HG02938 (cell line): ENCODE measurements around the gene CEP83.
A peak's percentile ranks its signal among the peaks of the same experiment; 100 is the strongest.

Experiments
- ATAC-seq: cut with Tn5 transposase; IDR thresholded peaks from one replicate; pipeline ENCODE4 v1.9.1; 2021; ENCODE audit warnings: mild to moderate bottlenecking, moderate library complexity; ENCODE audit not compliant: unreplicated experiment

Gene CEP83

DNA sequence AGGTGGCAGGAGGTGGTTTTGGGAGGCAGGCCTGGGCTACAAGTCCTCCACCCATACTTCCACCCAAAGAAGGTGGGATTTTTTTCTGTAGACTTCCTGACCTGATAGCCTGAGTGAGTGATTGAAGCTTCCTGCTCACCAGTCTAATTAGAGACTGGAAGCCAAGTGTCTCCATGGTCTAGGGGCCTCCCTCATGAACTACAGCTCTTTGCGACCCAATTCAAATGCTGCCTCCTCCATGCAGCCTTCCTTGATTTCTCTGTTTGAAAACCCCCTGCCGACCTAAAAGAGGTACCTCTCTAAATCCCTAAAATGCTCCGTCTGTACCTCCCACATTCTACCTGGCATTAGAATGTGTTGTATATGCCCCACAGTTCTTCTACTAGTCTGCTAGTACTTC, 186.4 kb downstream of the CEP83 start:
- no peak for ATAC-seq

GRCh38 chr12:94272280-94272679, 187.4 kb downstream of the CEP83 start:
- no peak for ATAC-seq

DNA sequence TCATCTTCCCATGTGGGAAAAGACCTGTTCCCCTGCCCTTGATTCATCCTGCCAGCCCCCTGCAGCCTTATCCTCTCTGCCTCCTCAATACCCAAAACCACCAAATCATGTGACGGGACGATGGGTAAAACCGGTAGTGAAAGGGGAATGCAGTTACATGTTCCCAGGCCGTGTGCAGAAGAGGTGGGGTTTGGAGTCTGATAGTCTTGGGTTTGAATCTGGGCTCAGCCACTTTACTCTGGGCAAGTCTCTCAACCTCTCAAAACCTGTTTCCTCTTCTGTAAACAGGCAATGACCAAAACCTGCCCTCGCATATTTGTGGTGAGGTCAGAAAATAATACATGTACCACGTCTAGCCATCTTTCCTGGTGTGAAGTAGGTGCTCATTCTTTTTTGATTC, 188.3 kb downstream of the CEP83 start:
- no peak for ATAC-seq

DNA sequence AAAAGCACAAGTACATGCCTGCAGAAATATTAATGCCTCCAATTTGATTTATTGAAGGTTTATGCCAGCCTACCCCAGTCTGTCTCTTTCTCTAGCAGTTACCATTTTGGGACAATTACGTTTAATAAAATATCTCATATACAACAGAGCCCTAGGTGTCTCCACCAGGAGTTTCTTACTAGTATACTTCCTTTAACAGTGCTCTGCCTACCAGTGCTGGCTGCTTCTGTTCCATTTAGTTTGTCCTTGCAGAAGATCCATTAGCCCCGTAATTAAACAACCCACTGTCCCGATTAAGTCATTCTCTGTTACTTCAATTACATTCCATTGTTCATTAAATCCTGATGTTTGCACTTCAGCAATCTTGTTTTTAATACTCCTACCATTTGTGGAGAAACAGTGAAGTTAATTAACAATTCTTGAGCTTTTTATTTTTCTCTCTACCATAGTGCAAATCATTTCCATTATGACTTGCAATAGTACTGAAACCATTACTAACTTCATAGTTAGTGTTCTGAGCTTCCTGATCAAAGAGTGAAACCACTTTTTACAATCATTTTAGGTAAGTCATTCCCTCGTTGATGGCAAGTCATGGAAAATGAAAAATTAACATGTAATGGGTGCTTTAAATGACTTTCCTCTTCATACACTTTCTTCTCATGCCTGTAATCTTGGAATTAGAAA, 190.2 kb downstream of the CEP83 start:
- ATAC-seq = peak; percentile 53

- ATAC-seq = no peak
These were observed 191.7 kb downstream of the CEP83 start for GRCh38 chr12:94267921-94268471.

DNA sequence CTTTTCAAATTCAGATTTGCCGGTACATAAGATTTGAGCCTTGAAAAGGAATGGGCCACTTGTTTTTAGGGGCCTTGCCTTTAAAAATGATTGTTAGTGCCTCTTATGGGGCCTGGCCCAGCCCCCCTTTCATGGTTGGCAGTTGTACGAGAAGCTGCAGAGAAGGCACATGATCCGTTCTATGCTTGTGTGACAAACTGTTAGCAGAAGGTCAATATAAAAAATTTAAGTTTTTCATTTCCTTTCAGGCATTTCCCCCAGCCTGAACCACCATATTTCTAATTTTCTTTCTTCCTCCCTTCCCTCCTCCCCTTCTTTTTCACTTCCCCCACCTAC, 192.2 kb downstream of the CEP83 start:
- no peak for ATAC-seq

GRCh38 chr12:94266796-94267536, 192.7 kb downstream of the CEP83 start:
- no peak for ATAC-seq

GRCh38 chr12:94265966-94266745, 193.5 kb downstream of the CEP83 start:
- no peak for ATAC-seq

- ATAC-seq = no peak
These were observed 194.1 kb downstream of the CEP83 start for GRCh38 chr12:94265539-94265938.

DNA sequence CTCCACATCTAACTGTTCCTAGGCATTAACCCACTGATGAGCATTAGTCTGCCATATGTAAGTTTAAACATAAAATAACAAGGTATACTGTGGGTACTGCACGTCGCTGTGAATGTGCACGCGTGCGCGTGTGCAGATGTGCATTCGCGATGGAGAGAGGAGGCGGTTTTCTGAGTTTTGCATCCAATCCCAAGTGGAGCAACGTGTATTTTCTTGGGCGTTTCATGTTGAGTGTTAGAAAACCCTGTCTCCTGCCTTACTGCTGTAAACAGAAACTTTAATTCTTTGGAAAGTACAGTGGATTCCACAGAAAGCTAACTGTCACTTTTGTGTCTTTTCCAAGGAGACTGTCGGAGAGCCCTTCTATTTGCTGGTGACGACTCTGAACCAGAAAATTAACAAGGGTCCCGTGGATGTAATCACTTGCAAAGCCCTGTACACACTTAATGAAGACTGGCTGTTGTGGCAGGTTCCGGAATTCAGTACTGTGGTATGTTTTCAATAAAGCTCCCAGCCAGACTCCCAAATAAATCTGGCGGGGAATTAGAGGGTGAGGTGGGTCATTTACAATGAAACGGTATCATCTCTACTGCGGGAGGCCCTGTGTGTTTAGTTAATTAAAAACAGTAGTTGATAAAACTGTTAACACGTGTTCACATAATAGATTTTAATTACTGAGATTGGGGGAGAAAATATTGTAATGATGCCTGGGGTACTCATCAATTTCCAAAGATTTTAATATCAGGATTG, 194.8 kb downstream of the CEP83 start:
- ATAC-seq = no peak

DNA sequence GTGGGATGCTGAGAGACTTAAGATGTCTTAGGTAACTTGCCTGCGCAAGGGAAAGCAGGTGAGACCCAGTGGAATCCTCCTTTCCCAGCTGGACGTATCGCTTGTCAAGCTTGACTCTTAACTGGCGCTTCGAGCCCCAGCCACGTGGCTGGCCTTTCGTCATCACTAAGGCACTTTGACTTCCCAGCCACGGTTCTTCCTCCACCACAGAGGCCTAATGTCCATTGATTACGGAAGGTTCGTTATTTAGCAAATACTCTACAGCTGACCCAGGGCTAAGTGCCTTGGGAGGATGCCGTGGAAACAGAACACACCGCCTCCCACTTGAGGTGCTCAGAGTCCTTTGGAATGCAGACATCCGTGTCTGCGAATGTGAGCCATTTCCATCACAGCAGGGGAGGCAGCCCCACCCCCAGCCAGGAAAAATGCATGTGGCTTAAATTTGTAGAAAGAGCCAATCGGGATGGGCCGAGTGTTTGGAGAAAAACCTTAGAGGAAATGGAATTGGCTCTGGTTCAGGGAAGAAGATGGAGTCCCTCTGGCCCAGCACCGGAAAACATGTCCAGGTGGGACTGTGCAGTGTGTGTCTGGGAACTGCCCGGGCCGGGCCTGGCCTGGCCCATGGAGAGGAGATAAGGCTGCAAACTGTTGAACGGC, 195.6 kb downstream of the CEP83 start:
- ATAC-seq = no peak

DNA sequence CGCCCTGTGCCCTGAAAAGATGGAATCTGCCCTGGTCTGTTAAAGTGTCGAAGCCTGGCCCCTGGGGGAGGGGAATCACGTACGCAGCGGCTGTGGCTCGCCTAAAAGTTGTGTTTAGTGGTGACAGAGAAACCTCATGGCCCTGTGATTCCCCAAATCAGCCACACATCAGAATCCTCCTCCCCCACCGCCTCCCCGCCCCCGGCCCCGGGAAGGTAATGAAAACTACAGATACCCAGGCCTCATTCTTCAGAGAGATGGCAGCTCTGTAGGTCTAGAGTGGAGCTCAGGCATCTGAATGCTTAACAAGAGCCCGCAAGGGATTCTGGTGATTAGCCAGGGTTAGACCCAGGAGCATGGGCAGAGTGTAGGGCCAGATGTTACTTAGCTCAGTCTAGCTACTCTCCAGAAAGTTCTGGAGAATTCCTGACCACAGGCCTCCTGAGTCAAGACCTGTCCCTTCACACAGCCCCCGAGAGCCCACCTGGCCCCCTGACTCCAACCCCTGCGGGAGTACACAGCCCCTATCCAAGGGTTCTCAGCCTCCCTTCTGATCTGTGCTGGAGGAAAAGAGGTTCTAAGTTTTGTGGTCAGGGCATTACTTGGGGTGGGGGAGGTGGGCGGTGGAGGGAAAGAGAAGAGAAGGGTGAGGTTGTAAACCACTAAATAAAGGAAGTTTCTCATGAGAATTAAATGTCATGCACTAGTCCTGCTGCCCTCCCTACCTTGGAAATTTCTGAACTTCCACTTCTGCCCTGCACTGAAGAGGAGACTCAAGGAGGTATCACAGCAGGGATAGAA, 196.5 kb downstream of the CEP83 start:
- ATAC-seq = peak; percentile 25

- peak; percentile 50 for ATAC-seq
These were observed 197.2 kb downstream of the CEP83 start for GRCh38 chr12:94262228-94263010.

- no peak for ATAC-seq
These were observed 197.9 kb downstream of the CEP83 start for GRCh38 chr12:94261786-94262185.

GRCh38 chr12:94261119-94261518, 198.5 kb downstream of the CEP83 start:
- ATAC-seq = no peak

GRCh38 chr12:94260717-94261116, 198.9 kb downstream of the CEP83 start:
- no peak for ATAC-seq

GRCh38 chr12:94260017-94260416, 199.7 kb downstream of the CEP83 start:
- ATAC-seq = no peak

DNA sequence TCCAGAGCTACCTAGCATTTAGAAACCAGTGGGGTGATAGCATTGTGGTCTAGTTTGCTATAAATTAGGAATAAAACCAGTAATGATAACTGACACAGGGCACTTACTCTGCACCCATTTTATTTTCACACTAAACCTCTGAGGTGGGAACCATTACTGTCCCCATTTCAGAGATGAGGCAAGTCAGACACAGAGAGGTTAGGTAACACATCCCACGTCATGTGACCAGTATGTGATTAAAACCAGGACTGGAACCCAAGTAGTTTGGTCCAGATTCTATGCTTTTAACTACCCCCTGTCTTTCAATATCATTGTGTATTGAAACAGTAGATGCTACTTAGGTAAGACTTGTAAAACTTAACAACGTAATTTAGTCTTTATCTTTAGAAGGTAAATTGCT, 201.1 kb downstream of the CEP83 start:
- ATAC-seq = peak; percentile 37
